ENCODE data around the gene CAMTA1.

GRCh38 chr1:7145947-7146346, 360.7 kb downstream of the CAMTA1 start:
- TF ChIP-seq CTCF (optimal IDR thresholded peaks at IDR 0.05 in 1 of 3, IDR thresholded peaks at IDR 0.05 in 1 of 3, conservative IDR thresholded peaks at IDR 0.05 in 1 of 3; ENCODE audit: extremely low read depth in 1 of 3, insufficient read depth in 2 of 3, low read length in 3 of 3): no peak
- TF ChIP-seq EZH2 (IDR thresholded peaks at IDR 0.05; ENCODE audit: low read length): no peak

All from keratinocyte (primary cell).